DOHH2 (cell line): ENCODE measurements around the gene CASS4.

Experiments
- H3F3A ChIP-seq: fragments of 200-600 bp; sonication (generic), shearing (Covaris generic); 2 replicates; pipeline ENCODE4 v1.6.0; 2016; ENCODE audit warnings: antibody characterized with exemption, mild to moderate bottlenecking; ENCODE audit not compliant: control insufficient read depth, insufficient read depth
- H3K27ac ChIP-seq: fragments of 200-600 bp; sonication (generic); 2 replicates; pipeline ENCODE4 v1.5.1; 2014; ENCODE audit warnings: low read depth, mild to moderate bottlenecking, low read length, moderate library complexity
- H3K27me3 ChIP-seq: fragments of 200-600 bp; sonication (generic); 2 replicates; pipeline ENCODE4 v1.6.1; 2014; ENCODE audit warnings: mild to moderate bottlenecking, low read length, mixed read lengths; ENCODE audit not compliant: control insufficient read depth
- H3K36me3 ChIP-seq: fragments of 200-600 bp; sonication (generic); 2 replicates; pipeline ENCODE4 v1.6.1; 2014; ENCODE audit warnings: mild to moderate bottlenecking, low read length, moderate library complexity, mixed read lengths; ENCODE audit not compliant: control insufficient read depth
- H3K4me1 ChIP-seq: fragments of 200-600 bp; sonication (generic); 2 replicates; pipeline ENCODE4 v1.6.1; 2014; ENCODE audit warnings: mild to moderate bottlenecking, low read length, mixed read lengths; ENCODE audit not compliant: control insufficient read depth
- H3K4me2 ChIP-seq: fragments of 200-600 bp; sonication (generic); 2 replicates; pipeline ENCODE4 v1.6.0; 2014; ENCODE audit warnings: mild to moderate bottlenecking, low read length, moderate library complexity
- H3K4me3 ChIP-seq: fragments of 200-600 bp; sonication (generic); 2 replicates; pipeline ENCODE4 v1.5.1; 2014; ENCODE audit warnings: mild to moderate bottlenecking, low read length, mixed read lengths
- H3K79me2 ChIP-seq: fragments of 200-600 bp; sonication (generic); 2 replicates; pipeline ENCODE4 v1.6.1; 2014; ENCODE audit warnings: mild to moderate bottlenecking, low read length, mixed read lengths; ENCODE audit not compliant: control insufficient read depth
- H3K9me2 ChIP-seq: fragments of 200-600 bp; sonication (generic); replicated peaks from 2 replicates; pipeline ENCODE4 v1.6.1; 2014; ENCODE audit warnings: mild to moderate bottlenecking, low read length, mixed read lengths; ENCODE audit not compliant: control insufficient read depth
- H3K9me3 ChIP-seq: fragments of 200-600 bp; sonication (generic); 2 replicates; pipeline ENCODE4 v1.6.1; 2014; ENCODE audit warnings: antibody characterized with exemption, low read length, mixed read lengths; ENCODE audit not compliant: control insufficient read depth, insufficient read depth
- H4K20me1 ChIP-seq: fragments of 200-600 bp; sonication (generic); 2 replicates; pipeline ENCODE4 v1.6.0; 2014; ENCODE audit warnings: low read depth, mild to moderate bottlenecking, antibody characterized with exemption, low read length, moderate library complexity; ENCODE audit not compliant: control insufficient read depth, insufficient read depth
- CTCF ChIP-seq: fragments of 200-600 bp; sonication (generic); IDR thresholded peaks from one replicate; pipeline ENCODE4 v1.5.1; 2014; ENCODE audit warnings: antibody characterized with exemption, mild to moderate bottlenecking, low read depth, low read length; ENCODE audit not compliant: poor library complexity, severe bottlenecking
- EZH2phosphoT487 ChIP-seq: fragments of 200-600 bp; sonication (generic); IDR thresholded peaks from 2 replicates; pipeline ENCODE4 v1.6.1; 2017; ENCODE audit warnings: borderline replicate concordance, mild to moderate bottlenecking, antibody characterized with exemption, low read length, moderate library complexity, mixed read lengths

CASS4 gene

GRCh38 chr20:56428881-56429280, 16.8 kb downstream of the CASS4 start:
- no peak for TF ChIP-seq EZH2phosphoT487
- TF ChIP-seq CTCF, result no peak
- Histone ChIP-seq H3K36me3 (no peaks in the 10 kb centered on the region), H4K20me1 (no peaks in the 10 kb centered on the region), H3K9me3 (no peaks in the 10 kb centered on the region), H3K9me2 (no peaks in the 10 kb centered on the region), H3F3A (no peaks in the 10 kb centered on the region), H3K4me3 (peak overlapping the region; percentile 57), H3K27me3 (no peaks in the 10 kb centered on the region; the same call in 1 of the 2 replicates), H3K4me1 (peaks cover 29% of the 10 kb centered on the region), H3K79me2 (no peaks in the 10 kb centered on the region), H3K27ac (no peak overlapping the region), H3K4me2 (peak overlapping the region; percentile 54)

- Histone ChIP-seq H3K4me1 (peaks cover 29% of the 10 kb centered on the region), H3K27ac (no peak overlapping the region), H3F3A (no peaks in the 10 kb centered on the region), H3K27me3 (no peaks in the 10 kb centered on the region; the same call in 1 of the 2 replicates), H3K36me3 (no peaks in the 10 kb centered on the region), H3K9me2 (no peaks in the 10 kb centered on the region), H3K4me3 (peak overlapping the region; percentile 57), H3K9me3 (no peaks in the 10 kb centered on the region), H3K79me2 (no peaks in the 10 kb centered on the region), H4K20me1 (no peaks in the 10 kb centered on the region), H3K4me2 (peak overlapping the region; percentile 54)
- no peak for TF ChIP-seq EZH2phosphoT487
- TF ChIP-seq CTCF, result no peak
Measured at GRCh38 chr20:56429502-56429901, 17.4 kb downstream of the CASS4 start.

- Histone ChIP-seq H3K79me2 (no peaks in the 10 kb centered on the region), H3K27ac (no peak overlapping the region), H3K9me2 (no peaks in the 10 kb centered on the region), H3K4me3 (peak overlapping the region; percentile 57), H3K27me3 (no peaks in the 10 kb centered on the region; the same call in 1 of the 2 replicates), H3K36me3 (no peaks in the 10 kb centered on the region), H3K4me1 (peaks cover 29% of the 10 kb centered on the region), H3K4me2 (peak overlapping the region; percentile 54), H3K9me3 (no peaks in the 10 kb centered on the region), H4K20me1 (no peaks in the 10 kb centered on the region), H3F3A (0 out of 2 replicates have a peak, but pooled peaks cover 2% of the 10 kb centered on the region)
- TF ChIP-seq CTCF (no peak), EZH2phosphoT487 (no peak)
Measured at GRCh38 chr20:56429941-56430340, 17.9 kb downstream of the CASS4 start.
